RWPE2 (cell line): Measurements from ENCODE around the gene DDX42.

Experiments used
- ATAC-seq: fragments of 200-7000 bp; cut with Tn5 transposase; 3 replicates; pipeline ENCODE4 v1.9.1; 2021; ENCODE audit warnings: low read depth
- DNase-seq: peaks from one replicate; pipeline ENCODE4 v3.0.0-alpha.2; 2020; ENCODE audit warnings: low spot score
- H3K27ac ChIP-seq: fragments of 450-650 bp; 2 replicates; pipeline ENCODE4 v1.5.1; 2017; ENCODE audit warnings: mild to moderate bottlenecking; ENCODE audit not compliant: poor library complexity, severe bottlenecking
- H3K27me3 ChIP-seq: fragments of 250-450 bp; sonication (Bioruptor Pico); 2 replicates; pipeline ENCODE4 v1.5.1; 2021; ENCODE audit warnings: mild to moderate bottlenecking, moderate library complexity; ENCODE audit not compliant: insufficient read depth, poor library complexity, severe bottlenecking
- H3K36me3 ChIP-seq: fragments of 250-450 bp; sonication (Bioruptor Pico); 2 replicates; pipeline ENCODE4 v1.5.1; 2020; ENCODE audit warnings: low read depth, mild to moderate bottlenecking, moderate library complexity
- H3K4me1 ChIP-seq: fragments of 250-450 bp; sonication (Bioruptor Pico); 2 replicates; pipeline ENCODE4 v1.5.1; 2021; ENCODE audit warnings: mild to moderate bottlenecking, moderate library complexity; ENCODE audit not compliant: insufficient read depth, poor library complexity, severe bottlenecking
- H3K4me3 ChIP-seq: fragments of 250-450 bp; sonication (Bioruptor Pico); 2 replicates; pipeline ENCODE4 v1.5.1; 2021; ENCODE audit warnings: mild to moderate bottlenecking, moderate library complexity; ENCODE audit not compliant: severe bottlenecking
- H3K9me3 ChIP-seq: fragments of 250-450 bp; sonication (Bioruptor Pico); 2 replicates; pipeline ENCODE4 v1.5.1; 2021; ENCODE audit warnings: mild to moderate bottlenecking, moderate library complexity; ENCODE audit not compliant: severe bottlenecking
- TF ChIP-seq, protein P1 (sequence below): fragments of 450-650 bp; IDR thresholded peaks from one replicate; pipeline ENCODE4 v1.5.1; 2017; ENCODE audit warnings: mild to moderate bottlenecking, moderate library complexity; ENCODE audit not compliant: poor library complexity, severe bottlenecking

Gene DDX42

DNA sequence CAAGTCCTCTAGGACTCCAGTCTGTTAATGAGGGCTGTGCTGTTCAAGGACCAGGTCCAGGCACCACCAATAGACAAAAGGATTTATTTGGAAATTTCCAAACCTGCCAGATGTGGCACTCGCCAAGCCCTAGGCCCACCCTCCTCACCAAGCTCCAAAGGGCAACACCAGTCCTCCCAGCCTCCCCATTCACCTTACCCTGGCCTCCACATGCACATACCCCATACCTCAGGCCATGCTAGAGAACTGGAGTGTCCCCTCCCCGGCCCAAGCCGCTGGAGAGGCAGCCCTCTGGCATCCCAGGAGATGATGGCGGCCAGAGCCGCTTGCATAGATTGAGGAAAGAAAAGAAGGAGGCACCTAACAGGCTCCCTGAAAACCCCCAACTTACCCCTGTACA is 58.0 kb downstream of the DDX42 start:
- H3K36me3 ChIP-seq, result peaks cover 87% of the 10 kb centered on the region
- ATAC-seq (no peak), DNase-seq (no peak)
- H3K4me3 ChIP-seq, result no peak overlapping the region
- H3K27me3 ChIP-seq, result no peaks in the 10 kb centered on the region
- TF ChIP-seq, protein P1, sequence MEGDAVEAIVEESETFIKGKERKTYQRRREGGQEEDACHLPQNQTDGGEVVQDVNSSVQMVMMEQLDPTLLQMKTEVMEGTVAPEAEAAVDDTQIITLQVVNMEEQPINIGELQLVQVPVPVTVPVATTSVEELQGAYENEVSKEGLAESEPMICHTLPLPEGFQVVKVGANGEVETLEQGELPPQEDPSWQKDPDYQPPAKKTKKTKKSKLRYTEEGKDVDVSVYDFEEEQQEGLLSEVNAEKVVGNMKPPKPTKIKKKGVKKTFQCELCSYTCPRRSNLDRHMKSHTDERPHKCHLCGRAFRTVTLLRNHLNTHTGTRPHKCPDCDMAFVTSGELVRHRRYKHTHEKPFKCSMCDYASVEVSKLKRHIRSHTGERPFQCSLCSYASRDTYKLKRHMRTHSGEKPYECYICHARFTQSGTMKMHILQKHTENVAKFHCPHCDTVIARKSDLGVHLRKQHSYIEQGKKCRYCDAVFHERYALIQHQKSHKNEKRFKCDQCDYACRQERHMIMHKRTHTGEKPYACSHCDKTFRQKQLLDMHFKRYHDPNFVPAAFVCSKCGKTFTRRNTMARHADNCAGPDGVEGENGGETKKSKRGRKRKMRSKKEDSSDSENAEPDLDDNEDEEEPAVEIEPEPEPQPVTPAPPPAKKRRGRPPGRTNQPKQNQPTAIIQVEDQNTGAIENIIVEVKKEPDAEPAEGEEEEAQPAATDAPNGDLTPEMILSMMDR, result no peak
- peaks cover 8% of the 10 kb centered on the region for H3K4me1 ChIP-seq
- H3K9me3 ChIP-seq, result no peaks in the 10 kb centered on the region
- no peak overlapping the region for H3K27ac ChIP-seq

DNA sequence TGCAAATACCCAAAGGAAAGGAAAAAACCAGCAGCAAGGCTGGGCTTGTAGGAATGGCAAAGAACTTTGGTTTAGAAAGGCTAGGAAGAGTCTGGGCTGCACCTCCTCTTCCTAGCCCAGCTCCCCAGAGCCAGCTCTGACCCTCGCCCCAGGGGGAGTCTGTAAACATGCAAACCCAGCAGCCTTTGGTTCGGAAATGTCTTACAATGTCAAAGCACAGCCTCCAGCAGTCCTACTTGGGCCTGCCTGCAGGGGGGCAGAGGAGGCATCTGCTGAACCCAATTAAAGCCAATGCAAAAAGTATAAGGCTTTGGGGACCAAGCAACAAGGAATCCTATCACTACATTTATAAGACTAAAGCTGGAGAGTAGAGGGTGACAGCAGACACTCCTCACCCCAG is 58.5 kb downstream of the DDX42 start:
- ATAC-seq, result no peak
- Histone ChIP-seq H3K4me1 (peaks cover 8% of the 10 kb centered on the region), H3K27me3 (no peaks in the 10 kb centered on the region), H3K4me3 (no peak overlapping the region), H3K36me3 (peaks cover 88% of the 10 kb centered on the region), H3K9me3 (no peaks in the 10 kb centered on the region), H3K27ac (no peak overlapping the region)
- TF ChIP-seq, protein P1, result no peak
- no peak for DNase-seq

DNA sequence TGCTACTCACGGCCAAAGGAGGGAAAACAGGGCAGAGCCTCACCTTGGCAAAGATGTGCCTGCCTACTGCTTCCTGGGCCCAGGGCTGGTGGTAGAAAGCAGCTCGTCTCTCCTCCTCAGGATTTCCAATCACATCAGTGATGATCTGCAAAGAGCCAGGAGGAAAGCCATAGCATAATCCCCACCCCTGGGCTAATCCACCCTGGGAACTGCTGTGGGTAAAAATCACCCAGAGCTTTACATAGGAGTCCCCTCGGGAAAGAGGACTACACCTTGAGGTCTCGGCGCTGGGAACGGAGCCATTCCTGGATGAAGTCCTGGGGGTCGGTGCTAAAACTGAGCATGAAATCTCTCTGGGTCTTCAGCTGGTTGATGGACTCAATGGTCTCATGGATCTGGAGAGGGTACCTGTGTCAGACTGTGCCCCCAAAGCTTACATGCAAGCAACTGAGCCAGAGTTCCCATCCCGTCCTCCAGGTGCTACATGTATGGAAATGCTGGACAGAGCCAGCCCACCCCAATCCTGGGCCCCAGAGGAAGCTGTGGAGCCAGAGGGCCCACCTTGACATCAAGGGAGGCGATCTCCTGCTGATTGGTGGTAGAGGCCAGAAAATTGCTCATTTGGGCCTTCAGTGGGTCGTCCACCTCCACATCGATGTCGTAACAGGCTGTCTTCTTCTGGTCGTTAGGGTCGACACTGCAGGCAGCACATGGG is 59.2 kb downstream of the DDX42 start:
- TF ChIP-seq, protein P1, result no peak
- H3K27me3 ChIP-seq, result no peaks in the 10 kb centered on the region
- no peak for ATAC-seq
- H3K4me3 ChIP-seq, result no peak overlapping the region
- H3K4me1 ChIP-seq, result peaks cover 8% of the 10 kb centered on the region
- no peak overlapping the region for H3K27ac ChIP-seq
- H3K9me3 ChIP-seq, result no peaks in the 10 kb centered on the region
- no peak for DNase-seq
- peaks cover 86% of the 10 kb centered on the region for H3K36me3 ChIP-seq

DNA sequence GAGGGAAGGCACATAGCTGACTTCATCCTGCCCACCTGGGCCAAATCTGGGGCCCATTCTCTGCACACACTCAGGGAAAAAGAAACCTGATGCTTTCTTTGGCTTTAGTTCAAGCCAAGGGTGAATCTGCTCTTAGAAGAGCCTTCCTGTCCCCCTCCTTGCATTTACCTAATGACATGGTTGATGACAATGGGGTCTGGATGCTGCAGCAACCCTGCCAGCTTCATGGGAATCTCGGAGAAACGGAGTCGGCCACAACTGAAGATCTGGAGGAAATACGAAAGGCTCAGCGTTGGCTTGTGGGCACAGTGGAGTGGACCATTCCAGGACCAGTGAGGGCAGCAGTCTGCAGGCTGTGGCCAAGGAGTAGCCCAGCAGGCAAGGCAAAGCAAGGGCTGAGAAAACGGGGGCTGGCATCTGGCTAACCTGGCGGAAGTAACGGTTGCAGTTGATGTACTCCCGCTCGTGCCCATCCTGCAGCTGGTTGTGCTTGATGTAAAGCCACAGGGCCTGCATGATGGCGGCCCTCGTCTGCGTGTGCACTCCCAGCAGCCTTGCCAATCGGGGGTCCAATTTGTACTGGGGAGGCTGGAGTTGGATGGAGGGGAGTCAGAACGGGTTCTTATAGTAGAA is 59.9 kb downstream of the DDX42 start:
- Histone ChIP-seq H3K36me3 (peaks cover 79% of the 10 kb centered on the region), H3K9me3 (no peaks in the 10 kb centered on the region), H3K27ac (no peak overlapping the region), H3K4me3 (no peak overlapping the region), H3K27me3 (no peaks in the 10 kb centered on the region), H3K4me1 (peaks cover 9% of the 10 kb centered on the region)
- no peak for ATAC-seq
- TF ChIP-seq, protein P1, result no peak
- no peak for DNase-seq
